GM06990 (cell line): ENCODE measurements around the gene DHX15.

ENCODE experiments used
- DNase-seq: peaks from one replicate; pipeline ENCODE4 v3.0.0-alpha.2; 2011; ENCODE audit not compliant: insufficient read length; ENCODE audit errors: extremely low read depth
- H3K27me3 ChIP-seq: replicated peaks from 2 replicates; pipeline ENCODE4 v1.6.0; 2011; ENCODE audit warnings: low read length; ENCODE audit not compliant: control insufficient read depth, insufficient read depth
- H3K36me3 ChIP-seq: 2 replicates; pipeline ENCODE4 v1.5.1; 2011; ENCODE audit warnings: low read length; ENCODE audit not compliant: control insufficient read depth, insufficient read depth
- H3K4me3 ChIP-seq: replicated peaks from 2 replicates; pipeline ENCODE4 v1.5.1; 2011; ENCODE audit warnings: low read depth, mild to moderate bottlenecking, control low read depth, low read length
- CTCF ChIP-seq: IDR thresholded peaks from 2 replicates; pipeline ENCODE4 v1.5.1; 2011; ENCODE audit warnings: low read length, control low read depth, mild to moderate bottlenecking, inconsistent platforms; ENCODE audit not compliant: insufficient read depth, poor library complexity, severe bottlenecking

The DHX15 gene

GRCh38 chr4:24557026-24558025, 27.0 kb downstream of the DHX15 start:
- TF ChIP-seq CTCF = no peak
- no peak for DNase-seq
- Histone ChIP-seq H3K27me3 (no peaks in the 10 kb centered on the region), H3K4me3 (no peak overlapping the region), H3K36me3 (peaks cover 2% of the 10 kb centered on the region)

GRCh38 chr4:24551492-24552289, 32.7 kb downstream of the DHX15 start:
- no peaks in the 10 kb centered on the region for H3K27me3 ChIP-seq

GRCh38 chr4:24550441-24551175, 33.7 kb downstream of the DHX15 start:
- Histone ChIP-seq H3K36me3 (peaks cover 4% of the 10 kb centered on the region), H3K27me3 (no peaks in the 10 kb centered on the region), H3K4me3 (no peak overlapping the region)
- no peak for TF ChIP-seq CTCF
- no peak for DNase-seq

More at GRCh38 chr4:24551492-24552289, 32.7 kb downstream of the DHX15 start:
- no peak overlapping the region for H3K4me3 ChIP-seq
- DNase-seq = no peak
- peaks cover 4% of the 10 kb centered on the region for H3K36me3 ChIP-seq
- no peak for TF ChIP-seq CTCF

GRCh38 chr4:24547979-24548378, 36.4 kb downstream of the DHX15 start:
- Histone ChIP-seq H3K36me3 (peaks cover 2% of the 10 kb centered on the region), H3K4me3 (no peak overlapping the region)

More at GRCh38 chr4:24547979-24548378, 36.4 kb downstream of the DHX15 start:
- DNase-seq = no peak
- no peak for TF ChIP-seq CTCF
- H3K27me3 ChIP-seq = no peaks in the 10 kb centered on the region
